CD4-positive, alpha-beta T cell treated with Interleukin-17A for 4 hours (primary cell): ENCODE measurements around the gene MBNL1.
"Not testable (repeated sequence)": the region's sequence is repeated elsewhere in the genome, so short reads cannot be mapped to it uniquely, and the experiment has no call there.

Experiments used
- DNase-seq: peaks from one replicate; pipeline ENCODE4 v3.0.0-alpha.2; 2020; ENCODE audit warnings: mixed read lengths

Gene MBNL1

DNA sequence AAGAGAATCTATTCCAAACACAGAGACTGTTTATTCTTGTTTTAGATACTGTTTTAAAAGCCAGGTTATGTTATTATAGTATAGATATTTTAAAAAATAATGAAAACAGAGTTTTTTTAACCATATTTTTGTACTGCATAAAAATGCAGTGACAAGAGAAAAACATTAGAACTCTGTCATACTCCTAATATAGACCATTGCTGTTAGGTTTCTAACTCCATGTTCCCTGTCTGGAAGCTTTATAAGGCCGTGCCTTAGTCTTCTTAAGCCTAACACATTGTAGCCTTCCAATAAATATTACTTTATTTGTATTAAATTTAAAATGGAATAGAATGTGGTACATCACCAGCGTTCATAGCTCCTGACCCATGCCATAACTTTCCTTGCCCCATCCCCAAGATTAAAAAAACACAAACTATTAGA, 53.2 kb downstream of the MBNL1 start:
- no peak for DNase-seq

DNA sequence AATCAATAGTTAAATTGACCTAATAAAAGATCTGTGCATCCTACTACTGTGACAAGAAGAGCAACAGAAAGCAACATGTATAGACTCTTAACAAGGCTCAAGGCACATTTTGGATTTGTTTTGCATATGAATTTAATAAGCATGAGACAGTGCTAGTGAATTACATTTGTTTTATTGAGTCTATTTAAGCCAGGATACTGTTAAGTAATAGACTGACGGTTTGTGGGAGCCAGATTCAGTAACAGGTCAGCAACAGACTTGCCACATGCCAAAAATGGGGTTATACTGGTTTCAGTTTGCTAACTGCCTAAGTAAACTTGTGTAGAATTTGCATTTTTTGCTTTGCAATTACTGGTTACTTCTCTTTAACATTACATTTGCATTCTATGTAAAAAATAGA, 54.0 kb downstream of the MBNL1 start:
- DNase-seq = no peak

DNA sequence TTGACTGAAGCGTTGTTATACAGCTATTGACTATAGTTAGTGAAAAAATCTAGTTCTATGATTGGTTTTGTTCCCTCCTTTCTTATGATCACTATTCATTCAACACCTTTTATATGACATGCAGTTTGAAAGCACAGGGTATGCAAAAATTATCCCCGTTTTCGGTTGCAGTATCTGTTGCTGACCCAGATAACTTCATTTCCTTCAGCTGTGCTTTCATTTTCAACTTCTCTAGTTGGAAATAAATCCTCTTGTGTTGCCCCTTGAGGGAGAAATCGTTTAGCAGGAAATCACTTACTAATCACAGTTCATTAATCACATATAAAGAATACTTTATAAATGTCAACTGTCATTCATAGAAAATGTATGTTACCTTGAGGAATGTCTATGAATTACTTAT, 55.1 kb downstream of the MBNL1 start:
- DNase-seq = no peak

DNA sequence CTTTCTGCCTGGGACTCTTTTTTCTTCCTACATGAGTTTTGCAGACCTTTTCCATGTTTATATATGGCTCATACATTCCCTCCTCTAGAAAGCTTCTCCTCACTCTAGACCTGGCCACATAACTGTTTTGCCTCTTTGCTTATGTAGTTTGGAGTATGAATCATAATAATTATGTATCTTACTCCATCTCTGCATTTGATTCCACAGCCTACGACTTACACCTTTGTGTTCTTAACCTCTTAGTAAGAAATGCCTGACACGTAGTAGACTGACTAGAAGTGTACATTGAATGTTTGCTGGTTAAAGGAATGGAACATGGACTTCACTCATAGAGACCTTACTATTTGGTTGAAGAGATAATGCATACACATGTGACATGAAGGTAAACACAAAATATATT, 56.4 kb downstream of the MBNL1 start:
- no peak for DNase-seq

DNA sequence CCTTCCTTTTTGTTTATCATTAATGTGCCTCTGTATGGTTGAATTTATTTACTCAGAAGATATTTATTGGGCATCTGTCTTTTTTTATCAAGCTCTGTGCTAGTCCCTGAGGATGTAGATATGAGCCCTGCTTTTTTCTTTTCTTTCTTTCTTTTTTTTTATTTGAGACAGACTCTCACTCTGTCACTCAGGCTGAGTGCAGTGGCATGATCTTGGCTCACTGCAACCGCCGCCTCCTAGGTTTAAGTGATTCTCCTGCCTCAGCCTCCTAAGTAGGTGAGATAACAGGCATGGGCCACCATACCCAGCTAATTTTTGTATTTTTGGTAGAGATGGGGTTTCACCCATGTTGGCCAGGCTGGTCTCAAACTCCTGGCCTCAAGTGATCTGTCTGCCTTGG, 58.5 kb downstream of the MBNL1 start:
- DNase-seq = peak; percentile 11

DNA sequence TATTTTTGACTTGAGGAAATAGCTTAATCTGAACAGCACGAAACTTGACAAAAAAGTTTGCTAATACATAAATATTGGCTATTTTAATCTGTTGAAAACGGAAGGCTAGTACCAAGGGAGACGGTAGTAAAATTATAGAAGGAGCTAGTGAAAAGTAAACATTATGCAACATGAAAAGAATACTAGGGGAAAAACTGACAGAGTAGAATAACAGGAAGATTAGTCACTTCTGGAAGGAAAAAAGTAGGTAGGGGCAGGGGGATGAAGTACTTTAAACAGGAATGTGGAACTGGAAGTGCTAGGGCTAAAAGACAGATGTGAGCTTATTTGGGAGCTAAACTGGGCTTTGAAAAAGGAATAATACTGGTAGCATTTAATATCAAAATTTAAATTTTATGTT, 60.1 kb downstream of the MBNL1 start:
- DNase-seq = no peak

DNA sequence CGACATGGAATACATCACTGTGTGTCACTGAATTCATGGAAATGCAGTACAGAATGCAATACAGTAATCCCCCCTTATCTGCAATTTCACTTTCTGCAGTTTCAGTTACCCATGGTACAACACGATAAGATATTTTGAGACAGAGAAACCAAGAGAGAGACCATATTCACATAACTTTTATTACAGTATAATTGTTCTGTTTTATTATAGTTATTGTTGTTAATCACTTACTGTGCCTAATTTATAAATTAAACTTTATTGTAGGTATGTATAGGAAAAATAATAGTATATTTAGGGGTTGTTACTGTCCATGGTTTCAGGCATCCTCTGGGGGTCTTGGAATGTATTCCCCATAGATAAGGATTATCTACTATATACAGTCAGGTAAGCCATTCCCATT, 61.8 kb downstream of the MBNL1 start:
- DNase-seq = no peak

DNA sequence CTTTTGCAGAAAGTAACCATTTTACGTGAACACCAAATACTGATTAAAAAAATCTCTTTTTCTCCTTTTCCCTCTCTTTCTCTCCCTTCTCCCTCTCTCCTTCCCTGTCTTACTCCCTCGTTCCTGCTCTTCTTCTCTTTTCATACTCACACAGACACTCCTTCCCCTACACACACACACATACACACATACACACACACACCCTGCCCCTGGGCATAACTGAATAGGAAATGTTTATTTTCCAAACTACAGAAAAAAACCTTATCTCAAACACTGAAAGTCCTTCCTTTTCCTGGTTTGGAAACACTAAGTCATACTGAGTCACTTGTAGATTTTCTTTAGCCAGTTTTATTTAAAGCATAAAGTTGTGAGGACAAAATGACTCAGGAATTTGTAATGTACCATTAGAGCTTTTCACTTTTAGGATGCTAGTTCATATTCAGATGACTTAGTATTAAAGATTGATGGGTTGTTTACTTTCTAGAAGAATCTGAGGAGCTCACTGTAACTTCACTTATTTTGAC, 62.4 kb downstream of the MBNL1 start:
- DNase-seq = no peak

DNA sequence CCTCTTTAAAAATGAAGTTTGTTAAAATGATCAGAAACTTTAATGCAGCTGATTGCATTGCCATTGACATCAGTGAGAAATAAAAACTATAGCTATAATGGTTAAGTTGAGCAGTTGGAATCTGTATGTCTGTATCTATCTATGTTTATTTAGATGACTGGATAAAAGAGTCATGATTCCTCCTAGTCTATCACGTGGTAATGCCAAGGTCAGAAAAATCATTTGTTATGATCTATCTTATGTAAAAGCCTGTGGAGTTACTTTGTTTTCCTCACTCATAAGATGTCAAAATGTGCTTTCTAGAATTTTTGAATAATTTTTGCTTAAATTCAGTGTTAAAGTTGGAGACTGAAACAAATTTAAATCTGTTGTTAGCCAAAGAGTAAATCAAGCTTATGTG, 63.3 kb downstream of the MBNL1 start:
- DNase-seq = no peak

DNA sequence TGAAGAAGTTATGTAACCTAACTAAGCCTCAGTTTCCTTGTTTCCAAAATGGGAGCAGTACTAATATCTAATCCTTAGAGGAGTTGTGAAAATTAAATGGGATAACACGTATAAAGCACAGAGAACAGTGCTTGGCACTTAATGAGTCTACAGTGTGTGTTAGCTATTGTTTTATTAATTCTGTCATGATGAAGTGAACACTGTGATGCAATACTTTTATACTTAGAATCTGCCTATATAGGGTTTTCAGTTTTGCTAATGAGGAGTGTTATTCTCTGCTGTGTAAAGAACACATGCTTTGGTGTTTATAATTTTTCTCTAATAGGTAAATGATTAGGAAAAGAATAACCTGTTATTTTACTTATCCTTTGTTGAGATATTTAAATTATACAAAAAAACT, 65.2 kb downstream of the MBNL1 start:
- DNase-seq = no peak

DNA sequence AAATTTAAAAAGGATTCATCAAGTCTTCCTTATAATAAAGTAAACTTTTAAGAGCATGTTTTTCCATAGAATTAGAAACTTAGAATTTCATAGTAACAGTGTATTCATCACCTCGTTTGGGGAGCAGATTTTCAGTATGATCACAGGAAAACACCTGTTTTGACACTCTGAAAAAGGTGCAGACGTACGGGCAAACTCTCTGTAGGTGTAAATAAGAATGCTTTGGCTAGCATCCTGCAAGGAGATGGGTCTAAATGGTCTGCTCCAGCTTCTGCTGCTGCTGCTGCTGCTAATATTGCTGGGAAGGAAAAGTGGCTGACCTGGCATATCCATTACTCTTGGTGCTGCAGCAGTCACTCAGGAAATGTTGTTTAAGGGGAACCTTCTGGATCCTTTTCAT, 66.0 kb downstream of the MBNL1 start:
- no peak for DNase-seq

DNA sequence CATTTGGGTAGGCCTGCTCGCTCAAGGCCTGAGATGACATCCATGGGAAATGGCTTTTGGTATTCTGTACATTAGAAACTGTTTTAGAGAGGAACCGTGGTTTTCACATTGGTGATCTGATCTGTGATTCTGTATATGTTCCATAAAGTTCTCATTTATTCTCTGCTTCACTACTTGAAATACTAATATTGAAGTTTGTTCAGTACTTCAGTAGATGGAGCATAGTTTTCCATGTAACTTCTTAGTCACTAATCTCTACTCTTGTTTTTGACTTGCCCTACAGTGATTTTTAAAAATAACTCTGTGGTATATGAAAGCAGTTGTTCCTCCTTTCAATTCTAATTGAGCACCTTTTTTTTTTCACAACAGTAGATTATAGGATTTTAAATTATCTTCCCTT, 66.5 kb downstream of the MBNL1 start:
- no peak for DNase-seq

DNA sequence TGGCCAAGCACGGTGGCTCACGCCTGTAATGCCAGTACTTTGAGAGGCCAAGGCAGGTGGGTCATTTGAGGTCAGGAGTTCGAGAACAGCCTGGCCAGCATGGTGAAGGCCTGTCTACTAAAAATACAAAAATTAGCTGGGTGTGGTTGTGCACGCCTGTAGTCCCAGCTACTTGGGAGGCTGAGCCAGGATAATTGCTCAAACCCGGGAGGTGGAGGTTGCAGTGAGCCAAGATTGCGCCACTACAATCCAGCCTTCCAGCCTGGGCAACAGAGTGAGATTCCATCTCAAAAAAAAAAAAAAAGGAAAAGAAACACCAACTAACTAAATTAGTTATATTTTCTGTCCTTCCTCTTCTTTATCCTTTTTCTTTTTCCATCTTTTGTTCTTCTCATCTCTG, 68.6 kb downstream of the MBNL1 start:
- not testable (repeated sequence) for DNase-seq

DNA sequence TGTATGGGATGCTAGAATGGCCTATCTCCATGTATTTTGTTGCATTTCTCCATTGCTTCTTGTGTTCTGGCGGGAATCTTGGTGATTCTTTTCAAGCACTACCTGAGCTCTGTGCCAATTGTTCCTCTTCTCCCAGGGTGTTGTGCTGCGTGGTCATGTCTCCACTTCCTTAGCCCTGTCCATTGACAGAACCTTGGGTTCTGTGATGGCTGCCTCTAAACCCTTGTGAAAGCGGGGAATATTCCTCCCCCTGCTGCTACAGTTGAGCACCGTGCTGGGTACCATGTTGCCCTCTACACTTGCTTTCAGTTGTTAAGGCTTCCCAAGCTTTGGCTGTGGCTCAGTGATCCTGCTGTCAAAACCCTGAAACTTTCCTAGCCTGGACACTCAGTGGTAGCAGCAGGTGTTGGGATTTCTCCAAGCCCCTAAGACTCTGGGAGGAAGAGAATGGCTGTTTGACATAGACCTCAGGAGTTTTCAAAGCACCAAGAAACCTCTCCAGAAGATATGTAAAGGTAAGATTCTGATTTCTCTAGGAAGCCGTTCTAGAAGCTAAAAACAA, 69.5 kb downstream of the MBNL1 start:
- no peak for DNase-seq

DNA sequence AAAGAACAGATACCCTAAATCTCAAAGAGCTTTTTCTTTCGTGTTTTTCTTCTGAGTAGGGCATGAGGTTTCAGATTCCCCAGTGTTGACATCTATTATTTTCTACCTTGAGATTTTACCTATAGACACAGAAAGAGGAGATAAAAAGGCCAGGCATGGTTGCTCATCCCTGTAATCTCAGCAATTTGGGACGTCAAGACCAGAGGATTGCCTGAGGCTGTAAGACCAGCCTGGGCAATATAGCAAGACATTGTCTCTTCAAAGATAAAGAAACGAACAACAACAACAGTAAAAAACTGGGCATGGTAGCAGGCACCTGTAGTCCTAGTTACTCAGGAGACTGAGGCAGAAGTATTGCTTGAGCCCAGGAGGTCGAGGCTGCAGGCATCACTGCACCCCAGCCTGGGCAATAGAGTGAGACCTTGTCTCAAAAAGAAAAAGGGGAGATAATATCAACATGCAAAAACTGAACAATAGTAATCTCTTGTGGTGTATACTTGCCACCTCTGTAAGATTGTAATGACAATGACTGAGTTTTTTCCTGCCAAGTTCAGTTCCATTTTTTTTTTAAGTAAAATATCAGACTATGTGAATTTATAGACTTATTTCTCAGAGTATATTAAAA, 71.3 kb downstream of the MBNL1 start:
- no peak for DNase-seq

DNA sequence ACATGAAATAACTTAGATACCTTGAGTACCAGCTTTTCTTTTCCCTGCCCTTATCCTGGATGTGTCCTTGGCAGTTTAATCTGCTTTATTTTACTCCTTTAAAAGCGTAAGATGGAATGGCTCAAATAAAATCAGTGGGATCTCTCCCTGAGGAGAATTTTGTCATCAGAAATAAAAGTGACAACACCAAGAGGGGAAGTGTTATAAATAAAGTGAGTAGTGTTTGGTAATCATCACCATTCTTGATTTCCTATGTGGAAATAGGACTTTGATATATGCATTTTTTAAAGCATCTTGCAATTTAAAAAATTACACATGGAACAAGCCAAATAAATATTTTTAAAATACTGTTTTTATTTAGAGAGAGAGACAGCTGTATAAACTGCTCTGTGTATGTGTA, 76.5 kb downstream of the MBNL1 start:
- no peak for DNase-seq

DNA sequence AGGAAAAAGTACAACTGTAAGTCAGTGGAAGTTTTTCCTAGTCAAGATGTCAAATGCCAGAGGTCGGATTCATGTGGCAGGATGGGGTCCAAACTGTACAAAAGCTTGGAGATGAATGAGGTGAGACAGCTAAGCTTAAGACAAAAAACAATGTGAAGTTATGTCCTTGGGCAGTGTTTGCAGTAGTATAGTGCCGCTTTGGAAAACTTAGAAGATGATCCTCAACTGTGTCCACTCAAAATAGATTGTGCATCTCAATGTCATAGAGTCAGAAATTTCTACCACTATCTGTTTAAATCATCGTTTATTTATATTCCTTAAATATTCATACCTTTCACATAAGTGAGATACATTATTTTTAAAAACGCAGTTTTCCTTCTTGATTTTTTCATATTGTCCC, 77.3 kb downstream of the MBNL1 start:
- DNase-seq = no peak

DNA sequence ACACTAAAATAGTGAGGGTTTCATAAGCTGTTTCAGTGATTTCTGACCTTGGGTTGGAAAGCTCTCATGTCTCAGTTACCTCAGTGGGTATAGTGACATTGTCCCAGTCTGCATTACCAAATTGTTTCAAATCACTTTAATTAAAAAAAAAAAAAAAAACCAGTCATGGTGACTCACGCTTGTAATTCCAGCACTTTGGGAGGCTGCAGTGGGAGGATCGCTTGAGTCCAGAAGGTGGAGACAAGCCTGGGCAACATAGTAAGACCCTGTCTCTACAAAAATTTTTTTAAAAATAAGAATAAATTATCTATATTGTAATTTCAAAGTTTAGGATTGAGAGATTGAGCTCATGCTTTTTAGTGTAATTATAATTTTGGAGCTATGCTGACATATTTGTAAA, 78.0 kb downstream of the MBNL1 start:
- no peak for DNase-seq

DNA sequence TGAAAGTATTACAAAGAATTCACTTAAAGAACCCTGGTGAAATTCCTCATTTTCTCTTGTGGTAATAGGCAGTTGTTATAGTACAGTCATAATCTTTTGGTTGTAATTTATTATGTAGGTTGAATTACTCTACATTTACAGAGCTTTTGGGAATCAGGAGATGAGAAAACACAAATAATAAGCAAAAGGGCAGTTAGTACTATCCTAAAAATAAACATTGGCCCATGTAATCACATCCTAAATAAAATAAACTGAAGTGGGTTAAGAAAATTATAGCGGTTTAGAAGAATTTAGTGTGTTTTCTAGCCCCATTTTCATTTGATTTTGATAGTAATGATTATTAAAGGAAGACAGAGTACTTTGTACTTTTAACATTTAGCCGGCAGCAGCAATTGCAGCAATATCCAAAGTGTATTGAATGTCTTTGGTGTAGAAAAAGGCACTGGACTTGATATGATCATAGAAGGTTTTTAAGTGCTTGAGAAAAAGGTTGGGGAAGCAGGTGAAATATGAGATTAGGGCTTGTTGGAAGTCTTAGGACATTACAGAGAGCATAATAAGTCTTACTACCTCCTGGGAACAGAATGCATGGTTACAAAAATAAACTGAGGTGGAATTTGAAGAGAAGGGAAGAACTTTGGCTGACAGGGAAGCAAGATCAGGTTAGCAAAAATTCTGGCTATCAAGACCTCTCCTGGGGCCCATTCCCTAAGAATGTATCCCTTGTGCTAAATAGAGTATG, 79.9 kb downstream of the MBNL1 start:
- DNase-seq = no peak

DNA sequence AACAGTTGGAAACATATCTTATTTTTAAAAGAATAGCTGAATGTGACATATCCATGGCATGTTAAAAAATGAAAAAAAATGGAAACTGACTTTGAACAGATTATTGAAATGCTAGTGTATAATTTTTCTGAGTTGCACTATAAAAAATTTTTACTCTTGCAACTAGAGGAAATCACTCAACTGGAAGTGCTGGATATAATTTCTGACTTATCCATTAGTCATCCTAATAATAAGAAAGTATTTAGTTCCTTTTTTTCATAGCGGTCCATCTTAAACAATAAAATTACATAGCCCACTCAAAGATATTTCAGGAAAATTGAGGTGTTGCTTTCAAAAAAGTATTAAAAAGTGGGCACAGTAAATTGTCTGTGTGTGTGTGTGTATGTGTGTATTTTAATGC, 80.7 kb downstream of the MBNL1 start:
- no peak for DNase-seq

DNA sequence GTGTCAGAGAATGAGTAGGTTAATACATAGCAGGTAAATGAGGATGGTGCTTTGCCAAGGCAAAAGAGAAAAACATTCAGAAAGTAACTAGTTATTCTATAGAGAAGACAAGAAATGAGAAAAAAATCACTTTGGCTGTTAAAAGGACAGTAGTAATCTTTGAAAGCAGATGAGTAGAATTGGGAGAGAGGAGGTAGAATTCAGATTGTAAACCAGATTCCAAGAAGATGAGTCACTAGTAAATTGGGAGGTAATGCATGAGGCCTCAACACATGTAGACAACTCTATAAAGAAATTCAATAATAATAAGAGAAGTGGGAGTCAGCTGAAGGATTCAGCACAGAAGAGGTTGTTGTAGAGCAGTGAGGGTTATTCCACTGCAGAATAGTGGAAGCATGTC, 81.4 kb downstream of the MBNL1 start:
- DNase-seq = no peak

DNA sequence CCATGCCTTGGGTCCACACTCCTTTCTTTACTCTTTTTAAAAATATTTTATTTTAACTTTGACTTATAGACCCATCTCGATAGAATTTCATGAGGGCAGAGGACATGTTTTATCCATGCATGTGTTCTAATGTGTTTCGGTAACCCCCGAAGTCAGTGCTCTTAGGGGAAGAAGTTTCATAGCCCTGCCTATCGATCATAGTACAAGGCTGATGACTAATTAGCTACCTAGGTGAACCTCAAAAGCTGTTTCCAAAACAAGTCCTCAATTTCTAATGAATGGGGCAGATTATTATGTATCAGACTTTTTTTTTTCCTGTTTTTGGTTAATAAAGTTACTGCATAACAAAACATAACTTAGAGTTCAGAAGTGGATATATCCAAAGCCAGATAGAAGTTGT, 82.0 kb downstream of the MBNL1 start:
- no peak for DNase-seq

DNA sequence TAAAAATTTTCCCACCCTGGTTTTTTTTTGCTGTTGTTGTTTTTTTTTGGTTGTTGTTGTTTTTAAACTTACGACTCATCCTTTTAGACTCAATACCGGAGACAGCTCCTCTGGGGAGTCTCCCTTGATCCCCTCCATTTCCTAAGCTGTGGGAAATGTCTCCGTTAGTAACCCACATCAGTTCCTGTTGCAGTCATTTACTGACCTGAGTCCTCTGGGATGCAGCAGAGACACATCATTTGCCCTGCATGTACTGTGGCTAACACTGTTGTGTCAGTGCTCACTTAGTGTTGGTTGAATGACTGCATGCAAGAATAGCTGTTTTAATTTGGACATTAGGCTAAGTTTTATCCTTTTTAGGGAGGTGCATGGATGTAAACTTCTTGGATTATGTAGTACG, 83.8 kb downstream of the MBNL1 start:
- no peak for DNase-seq

DNA sequence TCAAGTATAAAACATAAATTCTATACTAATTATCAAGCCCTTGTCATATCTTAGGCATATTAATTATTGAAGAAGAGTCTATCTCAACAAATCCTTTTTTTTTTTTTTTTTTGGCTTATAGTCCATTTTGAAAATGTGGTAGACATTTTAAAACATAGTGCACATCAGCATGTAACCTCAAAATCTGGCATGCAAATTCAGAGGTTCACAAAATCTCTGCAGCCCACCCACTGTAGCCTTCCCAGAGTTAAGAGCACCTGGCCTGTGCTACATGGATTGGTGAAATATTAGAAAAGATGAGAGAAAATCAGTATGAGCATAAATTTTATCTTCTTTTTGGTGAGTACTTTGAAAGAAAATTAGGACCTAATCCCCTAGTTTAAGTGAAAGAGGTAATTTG, 84.8 kb downstream of the MBNL1 start:
- no peak for DNase-seq
